CD4-positive, alpha-beta T cell treated with Interleukin-15 for 1 hour (primary cell): Measurements from ENCODE around the gene BDH1.
"Not testable (repeated sequence)": the region's sequence is repeated elsewhere in the genome, so short reads cannot be mapped to it uniquely, and the experiment has no call there.

ENCODE experiments used
- DNase-seq: peaks from one replicate; pipeline ENCODE4 v3.0.0-alpha.2; 2020

Gene BDH1

DNA sequence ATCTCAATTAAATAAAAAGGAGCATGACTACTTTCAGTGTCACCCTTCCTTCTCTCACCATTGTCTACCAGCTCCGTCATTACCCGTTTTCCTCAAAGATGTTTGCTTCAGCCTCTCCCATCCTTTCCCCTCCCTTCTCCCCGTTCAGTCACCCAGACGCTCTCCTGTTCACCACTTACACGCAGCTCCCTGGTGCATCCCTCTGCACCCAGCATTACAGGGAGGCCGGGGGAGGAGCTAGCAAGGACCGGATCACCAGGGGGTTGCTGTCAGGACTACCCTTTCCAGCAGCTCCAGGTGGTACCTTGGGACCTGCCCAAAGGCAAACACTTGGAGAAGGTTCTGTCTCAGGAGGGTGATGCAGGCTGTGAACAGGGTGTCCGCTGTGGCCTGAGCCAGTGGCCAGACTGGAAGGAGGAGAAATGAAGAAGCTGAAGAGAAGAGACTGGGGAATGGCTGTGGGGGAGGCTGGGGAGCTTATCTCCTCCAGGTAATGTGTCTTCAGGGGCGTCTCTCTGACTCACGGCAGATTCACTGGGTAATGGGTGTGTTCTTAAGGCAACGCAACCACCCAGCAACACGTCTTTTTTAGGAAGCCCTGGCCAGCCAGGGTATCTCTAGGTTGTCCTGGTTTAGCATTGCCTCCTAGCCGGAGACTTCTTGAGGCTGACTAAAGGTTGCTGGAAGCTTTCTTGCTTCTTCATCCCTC is 21.8 kb upstream of the BDH1 start:
- DNase-seq: no peak

DNA sequence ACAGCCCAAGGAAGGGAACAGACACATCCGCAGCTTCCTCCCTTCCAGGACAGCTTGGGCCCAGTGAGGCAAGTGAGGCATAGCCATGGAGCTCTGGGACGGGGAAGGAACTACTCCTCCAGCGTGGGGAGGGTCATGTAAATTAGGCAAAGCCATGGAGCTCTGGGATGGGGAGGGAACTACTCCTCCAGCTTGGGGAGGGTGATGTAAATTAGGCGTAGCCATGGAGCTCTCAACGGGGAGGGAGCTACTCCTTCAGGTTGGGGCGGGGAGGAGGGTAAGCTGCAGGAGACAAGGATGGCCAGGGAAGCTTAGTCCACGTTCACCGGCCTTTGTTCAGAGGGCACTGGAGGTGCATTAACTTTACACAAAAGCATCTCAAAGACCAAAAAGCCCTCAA is 21.1 kb upstream of the BDH1 start:
- DNase-seq: no peak

DNA sequence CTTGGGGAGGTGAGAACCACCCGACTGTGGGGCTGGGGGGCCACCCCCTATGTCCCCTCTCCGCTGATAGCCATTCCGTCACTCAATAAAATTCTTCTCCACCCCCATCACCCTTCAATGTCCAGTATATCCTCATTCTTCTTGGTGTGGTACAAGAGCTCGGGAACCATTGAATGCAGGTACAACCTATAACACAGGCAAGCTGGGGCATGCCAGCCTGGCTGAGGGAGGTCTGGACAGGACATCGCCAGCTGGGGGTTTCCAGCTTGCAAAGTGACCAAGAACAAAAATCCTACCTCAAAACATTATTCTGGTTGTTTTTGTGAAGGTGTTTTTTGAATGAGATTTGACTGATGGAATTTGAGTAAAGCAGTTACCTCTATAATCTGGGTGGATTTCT is 19.6 kb upstream of the BDH1 start:
- DNase-seq: no peak

DNA sequence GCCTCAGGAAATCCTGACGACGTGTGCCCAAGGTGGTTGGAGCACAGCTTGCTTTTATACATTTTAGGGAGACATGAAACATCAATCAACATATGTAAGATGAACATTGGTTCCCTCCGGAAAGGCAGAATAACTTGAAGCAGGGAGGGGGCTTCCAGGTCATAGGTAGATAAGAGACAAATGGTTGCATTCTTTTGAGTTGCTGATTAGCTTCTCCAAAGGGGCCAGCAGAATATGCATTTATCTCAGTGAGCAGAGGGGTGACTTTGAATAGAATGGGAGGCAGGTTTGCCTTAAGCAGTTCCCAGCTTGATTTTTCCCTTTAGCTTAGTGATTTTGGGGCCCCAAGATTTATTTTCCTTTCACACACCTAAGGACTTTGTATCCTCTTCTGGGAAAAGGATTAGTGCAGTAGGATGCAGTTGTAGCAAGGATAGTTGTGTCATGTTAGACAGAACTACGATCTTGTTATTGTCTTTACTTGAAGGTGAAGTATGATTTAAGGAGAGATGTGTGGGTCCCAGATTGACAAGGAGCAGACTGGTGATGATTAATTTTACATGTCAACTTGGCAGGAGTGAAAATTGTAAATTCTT is 18.7 kb upstream of the BDH1 start:
- not testable (repeated sequence) for DNase-seq

DNA sequence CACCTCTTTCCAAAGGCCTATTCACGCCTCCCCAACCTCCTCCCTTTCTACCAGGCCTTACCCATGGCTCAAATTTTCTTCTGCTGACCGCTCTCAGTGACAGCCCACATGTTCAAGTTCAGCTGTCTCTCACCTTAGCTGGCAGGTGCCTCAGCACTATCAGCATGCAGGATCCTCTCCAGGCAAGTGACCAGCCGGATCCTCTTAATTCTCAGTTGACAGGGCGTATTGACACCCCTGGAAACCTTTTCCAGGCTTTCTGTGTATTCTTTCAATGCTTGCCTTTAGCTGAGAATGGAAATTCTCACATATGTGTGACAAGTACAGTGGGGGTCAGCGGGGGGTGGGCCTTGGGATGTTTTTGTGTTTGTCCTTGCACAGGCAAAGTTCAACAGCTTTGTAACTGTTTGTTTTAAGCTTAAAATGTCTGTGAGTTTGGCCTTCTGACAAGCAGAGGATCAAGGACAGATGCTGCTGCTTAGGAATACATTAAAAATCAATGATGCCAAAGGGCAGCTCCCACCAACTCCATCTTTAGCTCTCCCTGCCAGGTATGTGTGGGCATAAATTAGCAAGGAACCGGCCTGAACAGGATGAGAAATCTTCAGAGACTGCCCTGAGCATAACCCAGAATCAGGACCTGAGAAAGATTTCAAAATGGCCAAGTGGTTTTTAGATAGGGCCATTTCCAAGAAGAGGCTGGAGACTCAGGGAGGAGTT is 17.4 kb upstream of the BDH1 start:
- DNase-seq: no peak

DNA sequence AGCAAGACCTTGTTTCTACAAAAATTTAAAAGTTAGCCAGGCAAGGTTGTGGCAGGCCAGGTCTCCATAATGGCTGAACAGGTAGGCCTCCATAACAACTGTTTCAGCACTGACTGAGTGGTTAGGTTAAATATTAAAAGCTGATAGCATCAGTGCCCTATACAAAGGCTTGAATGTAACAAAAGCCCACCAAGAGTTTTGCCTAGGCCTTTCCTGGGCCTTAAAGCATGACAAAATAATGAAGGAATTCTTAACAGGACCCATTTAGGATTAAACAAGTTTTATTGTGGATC is 16.1 kb upstream of the BDH1 start:
- not testable (repeated sequence) for DNase-seq

DNA sequence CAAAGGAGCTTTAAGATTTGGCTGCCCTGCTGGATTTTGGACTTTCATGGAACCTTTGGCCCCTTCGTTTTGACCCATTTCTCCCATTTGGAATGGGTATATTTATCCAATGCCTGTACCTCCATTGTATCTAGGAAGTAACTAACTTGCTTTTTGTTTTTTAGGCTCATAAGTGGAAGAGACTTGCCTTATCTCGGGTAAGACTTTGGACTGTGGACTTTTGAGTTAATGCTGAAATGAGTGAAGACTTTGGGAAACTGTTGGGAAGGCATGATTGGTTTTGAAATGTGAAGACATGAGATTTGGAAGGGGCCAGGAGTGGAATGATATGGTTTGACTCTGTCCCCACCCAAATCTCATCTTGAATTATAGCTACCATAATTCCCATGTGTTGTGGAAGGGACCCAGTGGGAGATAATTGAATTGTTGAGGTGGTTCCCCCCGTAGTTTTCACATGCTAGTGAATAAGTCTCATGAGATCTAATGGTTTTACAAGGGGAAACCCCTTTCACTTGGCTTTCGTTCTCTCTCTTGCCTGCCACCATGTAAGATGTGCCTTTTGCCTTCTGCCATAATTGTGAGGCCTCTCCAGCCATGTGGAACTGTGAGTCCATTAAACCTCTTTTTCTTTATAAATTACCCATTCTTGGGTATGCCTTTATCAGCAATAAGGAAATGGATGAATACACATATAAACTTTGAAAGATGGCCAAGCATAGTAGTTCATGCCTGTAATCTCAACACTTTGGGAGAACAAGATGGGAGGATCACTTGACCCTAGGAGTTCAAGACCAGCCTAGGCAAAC is 15.5 kb upstream of the BDH1 start:
- DNase-seq: not testable (repeated sequence)

DNA sequence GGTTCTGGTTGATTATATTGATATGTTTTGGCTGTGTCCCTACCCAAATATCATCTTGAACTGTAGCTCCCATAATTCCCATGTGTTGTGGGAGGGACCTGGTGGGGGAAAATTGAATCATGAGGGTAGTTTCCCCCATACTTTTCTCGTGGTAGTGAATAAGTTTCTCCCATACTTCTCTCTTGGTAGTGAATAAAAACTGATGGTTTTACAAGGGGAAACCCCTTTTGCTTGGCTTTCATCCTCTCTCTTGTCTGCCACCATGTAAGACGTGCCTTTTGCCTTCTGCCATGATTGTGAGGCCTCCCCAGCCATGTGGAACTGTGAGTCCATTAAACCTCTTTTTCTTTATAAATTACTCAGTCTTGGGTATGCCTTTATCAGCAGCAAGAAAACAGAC is 13.7 kb upstream of the BDH1 start:
- DNase-seq: not testable (repeated sequence)

DNA sequence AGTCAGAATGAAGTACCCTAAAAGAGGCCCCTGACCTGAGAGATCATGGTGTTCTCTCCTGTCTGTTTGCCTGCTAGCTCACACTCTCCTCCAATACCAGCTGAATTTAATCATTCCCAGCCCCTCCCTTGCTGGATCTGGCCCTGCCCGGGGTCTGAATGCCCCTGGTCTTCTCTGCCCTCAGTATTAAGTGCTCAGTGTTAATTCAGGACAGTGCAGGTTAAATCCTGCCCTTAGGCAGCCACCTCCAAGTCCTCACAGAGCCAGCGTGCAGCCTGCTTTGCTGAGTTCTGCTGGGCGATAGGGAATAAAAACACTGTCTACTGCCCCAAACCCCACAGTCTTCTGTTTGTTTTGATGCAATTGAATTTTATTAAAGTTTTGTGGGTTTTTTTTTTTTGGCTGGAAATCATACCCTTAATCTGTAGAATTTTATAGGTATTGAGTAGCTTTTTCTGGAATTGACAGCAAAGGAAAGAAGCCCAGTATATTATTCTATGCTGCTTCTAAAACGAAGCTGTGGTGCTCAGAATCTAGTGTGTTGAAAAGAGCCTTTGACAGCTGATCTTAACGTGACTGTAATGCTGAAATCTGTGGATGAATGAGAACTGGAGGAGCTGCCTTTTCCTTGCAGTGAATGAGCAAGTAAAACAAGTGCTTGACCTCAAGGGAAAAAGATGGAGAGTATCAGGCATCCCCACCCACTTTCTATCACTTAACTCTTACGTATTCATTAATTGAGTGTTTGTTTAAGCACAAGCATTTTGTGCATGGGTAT is 12.3 kb upstream of the BDH1 start:
- DNase-seq: no peak

DNA sequence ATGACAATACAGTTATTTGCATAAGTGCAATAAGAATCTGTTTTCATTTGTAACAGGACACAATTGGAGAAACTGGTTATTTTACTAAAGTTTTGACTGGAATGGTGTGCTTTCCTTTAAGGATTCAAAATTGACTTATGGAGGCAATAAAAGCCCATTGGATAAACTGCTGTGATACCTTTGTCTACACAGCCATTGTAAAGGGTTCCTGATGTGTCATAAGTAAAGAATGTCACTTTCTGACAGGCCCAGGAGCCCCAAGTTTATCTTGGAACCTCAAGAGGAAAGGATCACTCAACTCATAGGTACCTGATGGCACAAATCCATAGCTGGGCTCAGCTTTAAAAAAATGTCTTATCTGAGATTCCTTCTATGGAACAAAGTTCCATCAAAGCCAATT is 10.4 kb upstream of the BDH1 start:
- not testable (repeated sequence) for DNase-seq

DNA sequence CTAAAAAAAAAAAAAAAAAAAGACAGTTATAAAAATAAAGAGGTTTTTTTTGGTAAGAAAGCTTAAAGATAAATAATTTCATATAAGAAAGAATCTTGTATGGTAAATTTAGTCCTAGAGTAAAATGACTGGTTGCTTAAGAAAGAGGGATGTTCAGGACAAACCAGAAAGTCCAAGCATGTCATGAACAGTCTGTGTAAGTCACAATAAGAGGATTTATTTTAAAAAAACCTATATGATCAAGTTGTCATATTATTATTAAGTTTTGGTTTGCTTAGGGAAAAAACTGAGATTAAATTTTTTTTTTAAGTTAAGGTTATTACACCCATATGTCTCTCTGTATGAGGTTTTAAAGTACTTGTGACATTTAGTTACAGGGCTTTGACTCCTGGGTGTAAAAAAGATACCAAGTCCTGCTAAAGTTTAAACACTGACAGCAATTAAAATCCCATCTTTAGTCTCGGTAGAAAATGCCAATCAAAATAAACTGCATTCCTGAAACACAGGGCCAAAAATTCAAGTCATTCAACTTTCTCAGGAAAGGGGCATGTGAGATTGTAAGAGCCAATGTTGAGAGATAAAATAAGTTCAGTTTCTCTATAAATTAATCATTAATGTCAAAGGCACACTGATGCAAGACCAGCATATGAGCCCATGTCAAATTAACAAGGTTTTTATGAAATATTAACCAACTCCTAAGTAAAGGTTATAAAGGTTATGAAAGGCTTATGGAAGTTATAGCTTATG is 8.5 kb upstream of the BDH1 start:
- DNase-seq: no peak

DNA sequence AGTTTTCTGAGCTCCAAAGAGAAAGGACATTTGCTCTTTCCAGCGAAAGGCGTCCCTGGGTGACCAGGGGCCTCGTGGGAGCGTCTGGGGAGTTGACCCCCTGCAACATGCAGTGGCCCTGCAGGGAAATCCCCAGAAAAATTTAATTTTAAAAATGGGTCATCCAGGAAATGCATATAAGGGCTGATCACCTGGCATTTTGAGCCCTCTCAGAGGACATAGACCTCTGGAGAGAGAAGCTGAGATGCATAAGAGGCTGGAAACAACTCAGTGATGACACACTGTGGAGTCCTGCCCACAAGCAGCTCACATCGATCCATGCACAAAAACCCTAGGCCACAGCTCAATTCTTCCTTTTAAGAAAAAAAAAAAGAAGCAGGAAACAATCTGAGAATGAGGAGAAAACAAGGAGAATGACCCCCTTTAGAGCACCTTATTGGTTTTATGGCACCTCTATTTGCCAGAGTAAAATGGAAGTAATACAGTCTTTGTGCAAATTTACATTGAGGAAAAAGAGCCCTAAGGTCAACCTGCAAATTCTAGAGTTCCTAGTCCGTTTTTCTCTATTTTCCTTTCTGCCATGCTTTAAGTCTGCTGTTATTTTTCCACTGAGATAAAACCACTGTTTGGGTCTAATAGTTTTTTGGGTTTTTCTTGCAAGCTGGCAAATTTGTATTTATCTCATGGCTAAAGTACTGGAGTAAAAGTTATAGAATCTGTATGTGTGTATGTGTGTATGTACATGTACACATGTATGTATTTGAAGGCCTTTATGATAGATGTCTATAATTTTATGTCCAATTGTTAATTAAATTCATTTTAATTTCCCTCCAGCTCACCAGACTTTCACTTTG is 6.9 kb upstream of the BDH1 start:
- no peak for DNase-seq

DNA sequence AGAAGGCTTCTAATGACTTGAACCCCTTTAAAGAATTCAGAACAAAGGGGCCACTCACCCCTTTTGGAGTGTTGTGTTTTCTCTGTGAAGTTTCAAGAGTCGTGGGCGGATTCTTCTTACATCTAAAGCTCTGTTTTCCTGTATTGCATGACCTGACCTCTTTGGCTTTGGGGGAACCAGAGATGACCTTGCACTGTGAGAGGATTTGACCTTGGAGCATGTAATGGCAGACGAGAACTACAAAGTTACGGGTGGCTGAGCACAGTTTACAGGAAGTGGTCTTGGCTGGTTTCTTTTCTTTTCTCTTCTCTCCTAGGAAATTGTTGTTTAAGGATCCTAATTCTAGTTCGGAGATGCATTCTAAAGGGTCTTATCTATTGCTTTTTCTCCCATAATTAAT is 6.2 kb upstream of the BDH1 start:
- DNase-seq: no peak

DNA sequence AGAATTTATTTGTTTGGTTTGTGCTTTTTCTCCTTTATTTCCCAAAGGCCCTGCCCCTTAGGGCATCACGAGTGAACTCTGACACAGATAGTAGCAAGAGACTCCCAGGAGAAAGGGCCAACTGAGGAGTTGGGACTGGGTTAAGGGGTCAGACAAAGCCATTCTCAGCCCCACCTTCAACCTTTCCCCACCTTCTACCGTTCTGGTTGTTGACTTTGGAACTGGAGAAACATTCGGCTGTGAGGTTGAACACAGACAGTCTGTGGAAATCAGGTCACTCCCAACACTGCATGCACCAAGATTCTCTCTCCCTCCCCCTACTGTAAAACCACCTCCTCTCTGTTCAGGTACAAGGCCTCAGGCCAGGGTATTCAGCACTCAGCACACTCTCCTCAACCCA is 3.9 kb upstream of the BDH1 start:
- no peak for DNase-seq

DNA sequence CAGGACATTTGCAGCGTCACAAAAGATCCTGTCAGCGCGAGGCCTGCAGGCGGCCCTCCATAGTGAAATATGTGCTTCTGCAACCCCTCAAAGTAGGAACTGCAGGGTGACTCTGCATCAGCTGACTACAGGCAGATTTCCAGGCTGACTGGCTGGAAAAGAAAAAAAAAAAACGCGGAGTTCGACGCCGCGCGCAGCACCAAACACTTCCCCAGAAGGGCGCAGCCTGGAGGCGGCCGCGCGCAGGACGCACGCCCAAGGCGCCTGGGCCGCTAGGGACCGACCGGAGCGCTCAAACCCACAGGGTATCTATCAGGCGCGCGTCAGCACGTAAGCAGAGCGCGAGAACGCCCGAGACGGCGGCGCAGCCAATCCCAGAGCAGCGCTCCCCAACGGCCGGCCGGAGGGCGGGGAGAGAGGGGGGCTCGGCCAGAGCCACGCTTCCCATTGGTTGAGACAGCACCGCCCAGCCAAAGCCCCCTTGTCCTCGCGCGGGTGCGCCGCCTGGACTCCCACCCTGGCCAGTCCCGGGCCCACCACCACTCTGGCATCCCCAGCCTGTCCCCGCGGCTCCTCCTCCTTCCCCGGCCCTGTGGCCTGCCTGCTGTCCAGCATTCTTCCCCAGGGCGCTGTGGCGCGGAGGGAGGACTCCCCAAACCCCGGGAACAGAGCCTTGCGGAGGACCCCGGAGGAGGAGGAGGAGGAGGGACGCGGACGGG is 1.0 kb downstream of the BDH1 start:
- DNase-seq: peak; percentile 93

DNA sequence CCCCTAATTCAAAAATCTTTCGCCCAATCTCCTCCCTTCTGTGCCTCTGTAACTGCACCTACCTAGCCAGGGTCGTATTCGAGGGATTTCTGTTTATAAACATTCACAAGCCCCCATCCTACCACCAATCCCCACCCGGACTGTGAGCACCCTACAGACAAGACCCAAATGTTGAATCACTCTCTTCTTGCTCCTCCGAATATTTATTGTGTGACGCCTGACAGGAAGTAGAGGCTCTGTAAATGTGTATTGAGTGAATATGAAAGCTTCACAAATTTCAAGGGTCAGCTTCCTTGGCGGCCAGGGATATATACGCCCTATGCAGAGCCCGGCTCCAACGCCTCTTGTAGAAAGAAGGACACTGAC is 1.6 kb downstream of the BDH1 start:
- no peak for DNase-seq

DNA sequence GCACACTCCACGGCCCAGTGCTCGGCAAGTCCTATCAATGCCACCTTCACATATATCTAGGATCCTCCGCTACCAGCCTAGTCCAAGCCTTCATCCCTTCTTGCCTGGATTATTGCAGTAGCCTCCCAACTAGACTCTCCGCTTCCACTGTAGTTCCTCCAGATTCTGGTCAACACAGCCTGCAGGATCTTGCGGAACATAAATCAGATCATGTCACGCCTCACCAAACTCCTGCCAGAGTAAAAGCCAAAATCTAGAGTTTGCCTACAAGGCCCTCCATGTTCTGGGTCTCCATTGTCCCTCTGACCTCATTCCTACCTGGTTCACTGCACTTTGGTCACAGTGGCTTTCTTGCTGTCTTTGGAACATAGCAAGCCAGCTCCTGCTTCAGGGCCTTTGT is 3.6 kb downstream of the BDH1 start:
- DNase-seq: no peak

DNA sequence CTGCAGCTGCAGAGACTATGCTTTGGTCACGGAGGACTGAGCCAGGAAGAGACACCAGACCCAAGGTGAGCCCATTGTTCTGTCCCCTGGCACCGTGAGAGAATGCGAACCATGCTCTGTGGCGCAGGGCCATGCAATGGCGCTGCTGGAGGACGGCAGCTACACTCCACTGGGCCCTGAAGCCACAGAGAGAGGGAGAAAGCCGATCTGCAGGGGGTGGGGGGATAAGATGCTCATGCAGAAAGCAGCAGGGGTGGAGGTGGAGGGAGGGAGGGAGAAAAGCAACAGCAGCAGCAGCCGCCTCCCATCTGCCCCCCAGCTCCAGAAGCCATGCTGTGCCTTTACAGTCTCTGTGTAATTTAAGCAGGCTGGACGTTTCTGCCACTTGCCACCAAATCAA is 5.3 kb downstream of the BDH1 start:
- no peak for DNase-seq

DNA sequence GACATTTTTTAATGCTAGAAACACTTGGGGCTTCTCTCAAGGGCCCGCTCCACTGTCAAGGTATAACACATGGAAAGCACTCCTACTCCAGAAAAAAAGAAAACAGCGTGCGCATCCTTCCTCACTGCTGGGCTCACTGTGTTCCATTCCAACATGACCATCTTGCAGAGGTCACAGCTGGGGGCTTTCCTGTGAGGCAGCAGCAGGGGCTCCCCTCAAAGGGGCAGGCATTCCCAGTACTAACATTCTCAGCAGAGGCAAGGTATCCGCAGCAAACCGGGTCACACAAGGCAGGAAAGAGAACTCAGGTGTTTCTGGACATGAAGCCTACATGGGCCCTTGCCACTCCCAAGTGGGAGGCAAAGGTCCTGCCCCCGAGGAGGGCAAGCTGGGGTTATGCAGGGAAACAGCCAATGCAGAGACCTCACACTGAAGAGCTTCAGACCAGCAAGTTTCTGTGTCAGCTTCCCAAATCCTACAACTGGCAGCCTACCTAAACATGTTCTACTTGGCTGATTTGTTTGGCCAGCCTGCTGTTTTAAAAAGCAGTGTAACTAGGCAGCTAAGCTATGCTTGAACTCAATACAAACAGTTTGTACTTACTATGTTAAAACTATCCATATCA is 6.4 kb downstream of the BDH1 start:
- DNase-seq: no peak
